ENCODE measurements around the gene BATF2. TPM values are rescaled to one million over a fixed set of nuclear protein-coding genes. Genes with fewer than 3 reads are reported as not detected.

The BATF2 gene
- total and polyA plus RNA-seq, 9 of the 15 experiments (the other 6 are each of a cell fraction or from before 2014, with no cell fraction given), result 1.7 to 8.9 (median 6.4) TPM

- TF ChIP-seq ZNF318 (IDR thresholded peaks at IDR 0.05; ENCODE audit: borderline replicate concordance in 1 of 2, low read depth in 1 of 2) (no peak), BRD4 (IDR thresholded peaks at IDR 0.05) (0 out of 2 replicates have a peak, but pooled peaks have one; percentile 25), PPARD (CRISPR knock-in tag; IDR thresholded peaks at IDR 0.05) (no peak), RNF219 (CRISPR knock-in tag; IDR thresholded peaks at IDR 0.05) (no peak), NFIC (IDR thresholded peaks at IDR 0.05) (peak; percentile 64), FOXO4 (CRISPR knock-in tag; IDR thresholded peaks at IDR 0.05) (no peak), E2F8 (IDR thresholded peaks at IDR 0.05; ENCODE audit: low read depth, partially characterized antibody) (no peak), POU5F1 (IDR thresholded peaks at IDR 0.05; ENCODE audit: borderline replicate concordance, low read depth, low read length, partially characterized antibody) (no peak), FOSL1 (tag; conservative IDR thresholded peaks at IDR 0.05) (peak; percentile 59), POLR3G (IDR thresholded peaks at IDR 0.05; ENCODE audit: extremely low read depth, insufficient read length, insufficient replicate concordance) (no peak), BRCA1 (IDR thresholded peaks at IDR 0.05) (no peak), BRCA1 (CRISPR knock-in tag; IDR thresholded peaks at IDR 0.05) (no peak)
Observed at GRCh38 chr11:65013888-65014725, 17.3 kb upstream of the BATF2 start, which contains the start of gene ARL2 (continued).
